ENCODE results near the gene RBL1. TPM values are rescaled to one million over a fixed set of nuclear protein-coding genes. Genes with fewer than 3 reads are reported as not detected.
"Not testable (repeated sequence)": the region's sequence is repeated elsewhere in the genome, so short reads cannot be mapped to it uniquely, and the experiment has no call there.

The RBL1 gene
- total RNA-seq, 2 donors from 2014 or later: 2.1 to 2.4 TPM

DNA sequence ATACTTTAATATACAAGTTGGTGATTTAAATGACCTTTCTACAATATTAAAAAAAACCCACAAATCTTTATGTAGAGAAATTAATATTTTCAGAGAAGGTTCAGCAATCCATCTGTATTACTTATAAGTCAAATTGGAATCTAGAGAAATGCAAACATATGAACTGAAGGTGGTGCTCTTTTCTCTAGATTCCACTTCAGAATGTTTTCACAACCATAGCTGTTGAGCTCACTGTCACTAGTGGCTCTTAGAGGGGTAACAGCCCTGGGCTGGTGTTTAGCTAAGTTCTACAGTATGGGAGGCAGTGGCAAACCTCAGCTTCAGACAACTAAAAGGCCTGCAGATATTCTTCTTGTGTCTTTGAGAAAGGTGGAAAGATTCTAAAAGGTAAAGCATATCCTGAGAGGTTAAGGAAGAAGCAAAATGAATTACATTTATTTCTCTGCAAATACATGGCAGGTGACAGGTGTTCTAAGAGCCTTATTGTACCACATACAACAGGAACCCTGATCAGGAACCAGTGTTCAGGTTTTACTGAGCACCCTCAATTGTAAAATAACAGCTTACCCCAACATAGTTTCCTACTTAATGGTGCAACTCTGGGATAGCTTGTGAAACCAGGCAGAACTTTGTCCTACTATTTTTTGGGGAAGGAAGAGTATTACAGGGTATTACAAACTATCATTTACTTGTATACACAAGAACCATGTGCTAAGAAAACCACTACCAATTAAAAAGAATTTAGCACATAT is 87.7 kb downstream of the RBL1 start:
- no peak for DNase-seq (ENCODE audit: low spot score)
- TF ChIP-seq CTCF (IDR thresholded peaks at IDR 0.05): peak in 1 of 2 donors; percentile 19
- H3K36me3 ChIP-seq: peaks cover 5% of the 10 kb centered on the region
- H3K27me3 ChIP-seq: no peaks in the 10 kb centered on the region
- no peak overlapping the region for H3K4me3 ChIP-seq
- H3K27ac ChIP-seq: peak overlapping the region in 1 of 2 donors; percentile 29
- H3K9me3 ChIP-seq: no peaks in the 10 kb centered on the region
- H3K4me1 ChIP-seq: no peaks in the 10 kb centered on the region

DNA sequence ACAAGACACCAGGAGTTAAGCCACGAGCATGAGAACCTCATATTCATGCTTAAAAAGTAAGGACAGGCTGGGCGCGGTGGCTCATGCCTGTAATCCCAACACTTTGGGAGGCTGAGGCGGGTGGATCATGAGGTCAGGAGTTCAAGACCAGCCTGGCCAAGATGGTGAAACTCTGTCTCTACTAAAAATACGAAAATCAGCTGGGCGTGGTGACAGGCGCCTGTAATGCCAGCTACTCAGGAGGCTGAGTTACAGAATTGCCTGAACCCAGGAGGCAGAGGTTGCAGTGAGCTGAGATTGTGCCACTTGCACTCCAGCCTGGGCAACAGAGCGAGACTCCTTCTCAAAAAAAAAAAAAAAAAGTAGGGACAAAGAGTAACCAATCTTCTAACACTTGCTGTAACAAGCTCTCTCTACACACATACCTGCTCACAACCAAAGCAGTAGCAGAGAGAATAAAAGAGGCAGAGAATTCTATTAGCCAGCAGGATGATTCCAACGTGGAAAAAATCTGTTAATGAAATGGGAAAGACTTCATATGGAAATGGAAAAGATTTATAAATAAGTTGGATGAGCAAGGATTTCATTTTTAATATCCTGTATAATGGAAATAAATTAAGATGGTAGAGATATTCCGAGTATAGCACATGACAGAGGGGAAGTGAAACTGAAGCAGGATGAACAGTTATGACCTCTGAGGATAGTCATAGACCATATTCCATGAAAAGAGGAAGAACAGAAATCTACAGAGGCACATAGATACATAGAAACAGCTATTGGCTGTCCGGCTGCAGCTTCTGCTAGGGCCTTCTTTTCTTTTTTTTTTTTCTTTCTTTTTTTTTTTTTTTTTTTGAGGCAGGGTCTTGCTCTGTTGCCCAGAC is 90.5 kb downstream of the RBL1 start:
- H3K27me3 ChIP-seq; H3K4me3 ChIP-seq; H3K4me1 ChIP-seq; H3K9me3 ChIP-seq; H3K36me3 ChIP-seq; H3K27ac ChIP-seq; DNase-seq (ENCODE audit: low spot score): not testable (repeated sequence)

DNA sequence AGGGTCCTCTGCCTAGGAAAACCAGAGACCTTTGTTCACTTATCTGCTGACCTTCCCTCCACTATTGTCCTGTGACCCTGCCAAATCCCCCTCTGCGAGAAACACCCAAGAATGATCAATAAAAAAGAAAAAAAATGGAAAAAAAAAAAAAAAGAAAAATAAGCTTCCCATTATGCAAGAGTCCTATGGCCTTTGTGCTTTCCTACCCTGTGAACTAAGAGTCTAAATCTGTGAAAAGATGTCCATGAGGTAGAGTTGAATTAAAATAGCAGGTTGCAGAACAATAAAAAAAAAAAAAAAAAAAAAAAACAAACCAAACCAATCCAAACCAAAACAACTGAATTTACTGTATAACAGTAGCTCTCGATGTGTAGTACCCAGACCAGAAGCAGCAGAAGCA is 94.2 kb downstream of the RBL1 start:
- not testable (repeated sequence) for H3K27ac ChIP-seq; H3K27me3 ChIP-seq; H3K36me3 ChIP-seq; DNase-seq (ENCODE audit: low spot score); H3K9me3 ChIP-seq; H3K4me3 ChIP-seq; H3K4me1 ChIP-seq

DNA sequence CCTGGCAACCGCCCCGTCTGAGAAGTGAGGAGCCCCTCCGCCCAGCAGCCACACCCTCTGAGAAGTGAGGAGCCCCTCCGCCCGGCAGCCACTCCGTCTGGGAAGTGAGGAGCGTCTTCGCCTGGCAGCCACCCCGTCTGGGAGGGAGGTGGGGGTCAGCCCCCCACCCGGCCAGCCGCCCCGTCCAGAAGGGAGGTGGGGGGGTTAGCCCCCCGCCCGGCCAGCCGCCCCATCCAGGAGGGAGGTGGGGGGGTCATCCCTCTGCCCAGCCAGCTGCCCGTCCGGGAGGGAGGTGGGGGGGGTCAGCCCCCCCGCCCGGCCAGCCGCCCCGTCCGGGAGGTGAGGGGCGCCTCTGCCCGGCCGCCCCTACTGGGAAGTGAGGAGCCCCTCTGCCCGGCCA is 95.6 kb downstream of the RBL1 start:
- DNase-seq (ENCODE audit: low spot score); H3K4me3 ChIP-seq; H3K36me3 ChIP-seq; H3K27me3 ChIP-seq; H3K9me3 ChIP-seq; H3K27ac ChIP-seq; H3K4me1 ChIP-seq: not testable (repeated sequence)

DNA sequence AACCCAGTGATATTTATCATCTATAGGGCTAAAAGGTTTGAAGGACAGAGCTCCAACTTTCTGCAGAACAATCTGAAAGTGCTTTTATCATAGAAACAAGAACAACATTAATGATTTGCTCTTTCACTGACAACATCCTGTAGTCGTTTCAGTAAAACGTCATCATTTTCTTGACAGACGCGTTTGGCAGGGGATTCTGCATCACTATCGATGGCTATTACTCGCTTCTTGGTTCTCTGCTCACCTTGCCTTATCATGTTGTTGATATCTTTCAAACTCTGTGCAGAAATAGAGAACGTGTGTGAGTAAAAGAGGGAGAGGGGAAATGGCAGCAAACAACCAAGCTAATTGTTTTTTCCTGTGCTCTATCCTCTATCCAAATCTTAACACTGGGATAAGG is 97.1 kb downstream of the RBL1 start:
- peaks cover 7% of the 10 kb centered on the region for H3K36me3 ChIP-seq
- no peak for TF ChIP-seq CTCF (IDR thresholded peaks at IDR 0.05)
- no peaks in the 10 kb centered on the region for H3K4me1 ChIP-seq
- no peaks in the 10 kb centered on the region for H3K9me3 ChIP-seq
- no peaks in the 10 kb centered on the region for H3K27me3 ChIP-seq
- DNase-seq (ENCODE audit: low spot score): no peak
- no peak overlapping the region for H3K4me3 ChIP-seq
- no peak overlapping the region for H3K27ac ChIP-seq

- H3K4me3 ChIP-seq: no peak overlapping the region
- no peak for DNase-seq (ENCODE audit: low spot score)
- no peak overlapping the region for H3K27ac ChIP-seq
- no peaks in the 10 kb centered on the region for H3K4me1 ChIP-seq
- TF ChIP-seq CTCF (IDR thresholded peaks at IDR 0.05): no peak
- H3K9me3 ChIP-seq: peaks cover 0 to 8% of the 10 kb centered on the region in 2 donors
- H3K27me3 ChIP-seq: no peaks in the 10 kb centered on the region
- H3K36me3 ChIP-seq: no peaks in the 10 kb centered on the region
Observed at GRCh38 chr20:36997121-36997520, 98.7 kb downstream of the RBL1 start.

DNA sequence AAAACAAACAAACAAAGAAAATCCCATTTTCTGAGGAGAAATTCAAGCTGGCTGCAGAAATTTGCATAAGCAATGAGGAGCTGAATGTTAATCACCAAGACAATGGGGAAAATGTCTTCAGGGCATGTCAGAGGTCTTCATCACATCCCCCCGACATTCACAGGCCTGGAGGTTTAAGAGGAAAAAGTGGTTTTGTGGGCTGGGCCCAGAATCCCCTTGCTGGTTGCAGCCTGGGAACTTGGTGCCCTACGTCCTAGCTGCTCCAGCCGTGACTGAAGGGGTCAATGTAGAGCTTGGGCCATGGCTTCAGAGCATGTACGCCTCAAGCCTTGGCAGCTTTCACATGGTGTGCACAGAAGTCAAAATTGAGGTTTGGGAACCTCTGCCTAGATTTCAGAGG is 101.6 kb downstream of the RBL1 start:
- H3K27ac ChIP-seq; DNase-seq (ENCODE audit: low spot score); H3K4me3 ChIP-seq; H3K4me1 ChIP-seq; H3K36me3 ChIP-seq; H3K9me3 ChIP-seq; H3K27me3 ChIP-seq: not testable (repeated sequence)
